GM11168 (cell line): Measurements from ENCODE around the gene KIF1B.

ENCODE experiments used
- in situ Hi-C: fragments of 300-500 bp; cut with MboI; formaldehyde crosslinking; loops from one replicate; pipeline ENCODE4 v1.12.0; 2022; ENCODE audit warnings: low sequenced_read_pairs; ENCODE audit not compliant: unreplicated experiment

The KIF1B gene

DNA sequence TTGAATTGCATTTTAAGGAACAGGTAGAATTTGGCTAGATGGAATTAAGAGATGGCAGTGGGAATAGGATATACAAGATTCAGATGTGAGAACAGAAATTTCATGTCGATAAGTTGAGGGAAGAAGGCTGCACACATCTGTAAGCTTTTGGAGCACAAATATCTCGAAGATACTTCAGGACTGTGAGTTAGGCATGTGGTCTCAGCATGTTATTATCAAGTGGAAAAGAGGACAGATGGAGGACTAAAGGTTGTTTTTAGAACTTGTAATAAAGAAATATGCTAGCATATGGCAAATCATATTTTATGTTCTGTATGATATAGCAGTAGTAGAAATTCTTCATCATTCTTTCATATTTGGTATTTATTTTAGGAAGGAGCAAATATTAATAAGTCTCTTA lies 61.5 kb downstream of the KIF1B start:
- in situ Hi-C loops: no loop called here

DNA sequence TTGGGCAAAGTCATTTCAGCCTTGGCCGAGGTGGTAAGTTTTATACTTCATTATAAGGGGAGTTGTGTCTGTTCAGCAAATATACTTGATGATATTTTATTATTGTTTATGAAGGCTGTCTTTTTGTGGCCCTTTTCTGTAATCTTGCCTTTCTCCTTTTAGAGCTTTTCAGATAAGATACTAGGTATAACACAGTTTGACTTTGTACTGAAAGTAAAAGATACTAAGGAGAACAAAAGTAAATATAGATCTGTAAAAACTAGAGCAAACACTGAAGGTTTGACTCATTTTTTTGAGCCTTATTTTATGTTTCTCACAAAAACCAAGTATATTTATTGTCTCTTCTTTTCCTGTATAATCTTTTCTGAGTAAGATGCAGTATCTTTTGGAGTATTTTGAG lies 61.9 kb downstream of the KIF1B start:
- in situ Hi-C loops: no loop called here

DNA sequence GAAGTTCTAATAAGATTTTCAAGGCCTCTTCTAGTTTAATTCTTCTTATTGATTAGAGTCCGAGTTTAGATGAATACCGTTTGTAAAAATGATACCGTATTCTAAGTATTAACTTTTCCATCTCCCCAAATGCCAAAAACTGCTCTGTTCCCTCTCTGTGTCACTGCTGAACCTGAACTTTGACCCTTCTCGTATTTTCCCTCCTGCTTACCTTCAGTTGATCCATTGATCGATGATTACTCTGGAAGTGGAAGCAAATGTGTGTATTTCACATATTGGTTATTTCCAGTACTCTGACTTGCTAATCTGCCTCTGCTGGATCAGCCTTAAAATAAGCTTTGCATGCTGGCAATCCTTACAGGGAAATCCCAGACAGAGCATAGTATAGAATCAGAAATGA lies 68.5 kb downstream of the KIF1B start:
- in situ Hi-C loops: no loop called here

DNA sequence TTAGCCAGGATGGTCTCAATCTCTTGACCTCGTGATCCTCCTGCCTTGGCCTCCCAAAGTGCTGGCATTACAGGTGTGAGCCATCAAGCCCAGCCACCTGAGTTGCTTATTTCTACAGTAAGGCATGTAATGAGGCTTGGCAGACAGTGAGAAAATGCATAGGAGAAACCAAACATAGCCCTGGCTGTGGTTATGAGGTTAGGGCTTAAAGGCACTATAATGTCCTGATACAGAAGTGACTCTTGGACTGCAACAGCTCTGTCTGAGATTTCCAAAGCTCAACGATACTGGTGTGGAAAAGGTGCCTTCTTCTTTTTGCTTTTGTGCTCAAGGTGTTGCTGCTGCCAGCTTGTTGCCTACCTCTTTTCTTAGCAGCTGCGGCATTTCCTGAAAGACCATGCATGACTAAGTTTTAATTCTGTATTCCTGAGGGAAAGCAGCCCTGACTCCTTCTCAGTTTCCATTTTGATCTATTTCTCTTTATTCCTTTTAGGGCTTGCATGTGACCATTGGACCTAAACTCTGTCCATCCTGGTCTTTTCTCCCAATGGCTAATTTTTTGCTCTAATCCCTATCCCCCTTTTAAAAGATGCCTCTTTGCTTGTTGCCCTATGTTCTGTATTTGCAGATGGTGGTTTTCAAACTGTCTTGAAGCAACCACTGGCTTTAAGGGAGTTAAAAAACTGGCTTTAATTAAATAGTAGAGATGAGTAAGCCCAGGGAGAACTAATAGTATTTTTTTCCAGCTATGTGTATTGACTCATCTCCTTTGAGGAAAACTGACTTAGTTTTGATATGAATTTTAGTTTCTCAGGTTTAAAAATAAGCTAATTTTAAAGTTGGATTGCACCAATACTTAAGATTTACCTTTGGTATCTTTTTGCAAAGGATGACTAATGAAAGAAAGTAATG lies 70.3 kb downstream of the KIF1B start:
- in situ Hi-C loops: no loop called here

DNA sequence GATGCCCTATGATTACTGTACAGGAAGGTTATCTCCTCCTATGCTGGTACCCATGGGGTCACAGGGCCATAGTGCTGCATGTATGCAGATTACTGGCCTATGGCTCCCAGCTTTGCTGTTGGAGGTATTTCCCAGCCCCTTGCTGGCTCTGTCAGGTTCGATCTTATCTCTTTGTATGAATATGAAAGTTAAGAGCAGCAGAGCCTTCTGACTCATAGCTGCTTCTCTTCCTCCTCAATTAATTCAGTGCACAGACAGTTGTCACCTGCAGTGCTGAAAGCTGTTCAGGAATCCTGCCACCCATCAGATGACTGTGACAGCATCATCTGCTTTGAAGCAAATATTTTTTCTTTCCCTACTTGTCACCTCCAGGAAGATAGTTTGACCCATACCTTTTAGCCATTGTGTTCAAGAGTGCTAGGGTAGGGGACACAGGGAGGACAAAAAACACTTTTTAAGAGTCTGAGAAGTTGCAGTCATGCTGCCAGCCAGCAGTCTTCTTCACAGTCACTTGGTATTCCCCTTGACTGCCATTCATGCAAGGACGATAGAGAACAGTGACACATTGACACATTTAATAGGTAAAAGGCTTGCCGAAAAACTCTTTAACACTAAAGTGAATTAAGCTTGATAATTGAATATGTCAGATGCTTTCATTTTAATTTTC lies 73.1 kb downstream of the KIF1B start:
- in situ Hi-C loops: no loop called here

DNA sequence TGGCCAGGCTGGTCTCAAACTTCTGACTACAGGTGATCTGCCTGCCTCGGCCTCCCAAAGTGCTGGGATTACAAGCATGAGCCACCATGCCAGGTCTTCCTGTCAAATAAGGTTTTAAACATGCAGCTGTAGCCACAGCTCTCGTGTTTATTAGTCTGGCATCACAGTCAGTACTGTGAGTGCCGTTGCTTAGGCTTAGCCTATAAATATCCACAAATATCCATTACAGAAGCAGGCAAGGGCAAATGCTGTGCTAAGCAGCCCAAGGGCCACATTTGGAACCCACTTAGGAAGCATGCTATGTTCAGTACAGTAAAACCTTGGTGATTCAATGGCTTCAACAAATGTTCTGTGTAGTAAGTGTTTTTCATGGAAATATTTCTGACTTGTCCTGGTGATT lies 75.9 kb downstream of the KIF1B start:
- in situ Hi-C loops: no loop called here

DNA sequence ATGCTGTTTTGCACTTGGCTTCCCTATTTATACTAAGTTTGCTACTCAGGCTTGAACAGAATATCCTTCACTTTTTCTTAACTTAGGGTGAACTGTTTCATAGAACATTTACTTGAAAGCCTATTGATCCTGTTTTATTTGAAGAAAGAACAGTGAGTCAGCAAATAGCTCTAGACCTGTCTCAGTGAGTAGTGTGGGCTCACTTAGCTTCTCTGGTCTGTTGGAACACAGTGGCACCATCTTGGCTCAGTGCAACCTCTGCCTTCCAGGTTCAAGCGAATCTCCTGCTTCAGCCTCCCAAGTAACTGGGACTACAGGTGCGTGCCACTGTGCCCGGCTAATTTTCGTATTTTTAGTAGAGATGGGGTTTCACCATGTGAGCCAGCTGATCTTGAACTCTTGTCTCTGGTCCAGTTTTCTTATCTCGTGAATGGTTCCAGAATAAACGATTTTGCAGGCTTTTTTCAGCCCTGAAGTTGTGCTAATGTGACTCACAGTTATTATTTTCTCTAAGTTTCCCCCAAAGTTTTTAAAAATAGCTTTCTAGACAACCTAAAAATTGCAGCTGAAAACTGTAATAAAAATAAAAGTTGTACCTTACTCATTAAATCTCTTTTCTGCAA lies 76.8 kb downstream of the KIF1B start:
- in situ Hi-C loops: no loop called here

DNA sequence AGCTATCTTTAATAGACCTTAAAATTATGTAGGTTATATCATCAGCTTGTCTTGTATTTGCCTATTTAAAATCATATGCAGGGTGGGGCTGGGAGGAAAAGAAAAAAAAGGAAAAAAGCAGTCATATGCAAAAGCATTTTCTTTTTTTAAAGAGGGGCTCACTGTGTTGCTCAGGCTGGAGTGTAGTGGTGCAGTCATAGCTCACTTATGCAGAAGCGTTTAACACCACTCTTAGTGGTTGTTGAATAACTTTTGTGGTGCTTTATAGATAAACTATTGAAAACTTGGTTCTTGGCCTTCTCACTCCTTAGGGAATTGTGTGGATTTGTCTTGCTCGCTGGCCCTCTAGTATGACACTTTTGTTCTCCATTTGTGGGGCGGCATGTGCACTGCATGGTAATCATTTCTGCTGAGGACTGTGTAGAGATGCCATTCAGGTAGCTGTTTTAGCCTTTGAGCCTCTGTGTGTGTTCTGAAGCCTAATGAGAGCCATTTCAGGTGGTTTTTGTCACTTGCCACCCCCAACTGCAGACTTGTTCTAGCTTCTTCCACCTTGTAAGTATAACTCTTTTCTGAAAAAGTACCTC lies 77.8 kb downstream of the KIF1B start:
- in situ Hi-C loops: no loop called here

DNA sequence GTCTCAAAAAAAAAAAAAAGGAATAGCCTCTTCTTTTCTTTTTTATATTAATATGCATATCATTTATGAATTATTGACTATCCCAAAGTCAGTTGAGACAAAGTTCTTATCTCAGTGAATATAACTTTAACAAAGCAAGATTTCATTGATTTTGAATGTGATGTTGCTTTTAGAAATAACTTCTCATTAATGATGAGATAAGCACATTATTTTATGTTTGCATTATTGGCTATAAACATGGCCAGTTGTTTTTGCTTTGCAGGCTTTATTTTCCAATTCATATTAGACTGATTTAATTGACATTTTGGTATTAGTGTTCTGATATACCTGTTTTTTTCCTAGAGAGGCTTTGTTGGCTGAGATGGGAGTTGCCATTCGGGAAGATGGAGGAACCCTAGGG lies 81.3 kb downstream of the KIF1B start:
- in situ Hi-C loops: no loop called here

DNA sequence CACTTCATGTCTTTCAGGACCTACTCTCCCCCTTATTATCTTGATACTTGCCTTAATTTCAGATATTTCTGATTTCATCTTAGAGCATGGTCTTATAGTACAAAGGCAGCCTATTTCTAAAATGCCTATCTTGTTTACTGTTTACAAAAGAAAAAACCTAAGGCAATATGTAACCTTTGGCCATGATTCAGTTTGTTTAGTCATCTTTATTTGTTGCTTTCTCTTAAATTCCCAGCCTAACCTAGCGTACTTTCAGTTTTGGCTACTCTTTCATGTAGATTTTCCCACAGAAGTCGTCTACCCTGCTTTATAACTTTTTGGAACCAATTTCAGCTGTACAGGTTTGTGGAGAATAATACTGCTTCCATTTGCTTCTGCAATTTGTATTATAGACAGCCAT lies 81.8 kb downstream of the KIF1B start:
- in situ Hi-C loops: no loop called here

DNA sequence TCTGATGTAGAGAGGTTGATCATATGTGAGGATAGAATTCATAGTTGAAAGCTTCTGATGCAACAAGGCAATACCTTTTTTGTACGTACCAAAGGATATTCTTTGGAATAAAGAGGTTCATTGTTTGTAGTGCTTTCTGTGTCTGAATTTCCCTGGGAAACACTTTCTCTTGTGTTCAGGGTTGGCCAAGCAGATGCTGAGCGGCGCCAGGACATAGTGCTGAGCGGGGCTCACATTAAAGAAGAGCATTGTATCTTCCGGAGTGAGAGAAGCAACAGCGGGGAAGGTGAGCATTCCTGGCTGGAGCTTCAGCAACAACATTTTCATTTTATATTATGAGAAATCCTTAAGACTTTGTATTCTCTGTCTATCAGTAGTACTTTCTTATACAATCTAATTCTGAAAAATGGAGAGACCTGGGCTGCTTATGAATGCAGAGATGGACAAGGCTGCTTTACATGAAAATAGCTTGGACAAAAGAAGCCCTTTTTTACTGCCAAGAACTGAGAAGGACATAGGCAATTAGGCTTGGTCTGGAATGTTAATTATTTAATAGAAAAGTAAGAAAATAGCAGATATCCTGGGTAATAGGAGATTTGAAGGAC lies 85.2 kb downstream of the KIF1B start:
- in situ Hi-C loops: no loop called here

DNA sequence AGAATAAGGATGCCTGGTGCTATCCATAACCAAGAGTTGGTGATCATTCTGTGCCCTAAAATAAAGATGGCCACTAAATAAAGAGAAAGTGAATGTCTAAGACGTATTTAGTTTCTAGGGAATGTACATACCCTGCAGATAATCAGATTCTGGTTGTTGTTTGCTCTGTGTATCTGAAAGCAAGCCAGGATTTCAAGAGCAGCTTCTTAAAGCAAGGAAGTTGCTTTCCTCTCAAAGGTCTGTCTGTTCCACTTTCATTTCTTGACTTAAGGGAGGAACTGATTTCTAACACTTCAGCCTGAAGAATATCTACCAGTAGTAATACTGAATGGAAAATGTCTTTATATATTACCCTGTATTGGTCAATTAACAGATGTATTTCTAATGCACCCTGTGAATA lies 88.8 kb downstream of the KIF1B start:
- in situ Hi-C loops: no loop called here

DNA sequence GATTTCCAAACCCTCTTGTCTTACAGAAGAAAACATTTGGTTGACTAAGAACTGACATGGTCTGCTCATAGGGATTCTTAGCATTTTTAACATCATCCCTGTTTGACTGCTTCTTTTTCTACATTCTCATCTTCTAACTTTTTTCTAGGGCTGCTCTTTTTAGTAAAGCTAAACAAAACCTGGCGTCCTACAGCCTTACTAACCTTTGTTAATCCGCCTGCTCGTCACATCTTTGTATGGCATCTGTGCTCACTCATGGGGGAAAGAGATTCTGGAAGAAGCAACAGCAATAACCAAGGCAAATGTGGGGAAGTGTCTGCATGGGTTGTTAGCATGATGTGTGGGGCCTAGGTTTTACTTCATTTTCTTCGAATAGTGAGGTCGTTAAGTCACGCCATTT lies 92.0 kb downstream of the KIF1B start:
- in situ Hi-C loops: no loop called here

DNA sequence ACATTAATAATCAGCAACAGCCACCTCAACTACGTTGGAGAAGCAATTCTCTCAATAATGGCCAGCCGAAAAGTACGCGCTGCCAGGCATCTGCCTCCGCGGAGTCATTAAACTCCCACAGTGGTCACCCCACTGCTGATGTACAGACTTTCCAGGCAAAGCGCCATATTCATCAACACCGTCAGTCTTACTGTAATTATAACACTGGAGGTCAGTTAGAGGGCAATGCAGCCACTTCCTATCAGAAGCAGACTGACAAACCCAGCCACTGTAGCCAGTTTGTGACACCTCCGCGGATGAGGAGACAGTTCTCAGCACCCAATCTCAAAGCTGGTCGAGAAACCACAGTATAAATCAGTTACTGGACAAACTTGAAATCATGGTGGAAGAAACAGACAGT lies 93.9 kb downstream of the KIF1B start:
- in situ Hi-C loops: no loop called here

DNA sequence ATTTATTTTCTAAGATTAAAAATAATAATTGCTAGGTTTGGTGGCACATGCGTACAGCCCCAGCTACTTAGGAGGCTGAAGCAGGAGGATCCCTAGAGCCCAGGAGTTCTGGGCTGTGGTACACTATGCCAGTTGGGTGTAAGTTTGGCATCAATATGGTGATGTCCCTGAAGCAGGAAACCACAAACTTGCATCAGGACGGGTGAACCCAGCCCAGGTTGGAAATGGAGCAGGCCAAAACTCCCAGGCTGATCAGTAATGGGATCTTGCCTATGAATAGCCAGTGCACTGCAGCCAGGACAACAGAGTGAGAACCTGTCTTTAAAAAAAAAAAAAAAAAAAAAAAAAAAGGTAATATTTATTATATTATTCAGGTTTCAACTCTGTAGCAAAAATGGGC lies 96.1 kb downstream of the KIF1B start:
- in situ Hi-C loops: no loop called here

DNA sequence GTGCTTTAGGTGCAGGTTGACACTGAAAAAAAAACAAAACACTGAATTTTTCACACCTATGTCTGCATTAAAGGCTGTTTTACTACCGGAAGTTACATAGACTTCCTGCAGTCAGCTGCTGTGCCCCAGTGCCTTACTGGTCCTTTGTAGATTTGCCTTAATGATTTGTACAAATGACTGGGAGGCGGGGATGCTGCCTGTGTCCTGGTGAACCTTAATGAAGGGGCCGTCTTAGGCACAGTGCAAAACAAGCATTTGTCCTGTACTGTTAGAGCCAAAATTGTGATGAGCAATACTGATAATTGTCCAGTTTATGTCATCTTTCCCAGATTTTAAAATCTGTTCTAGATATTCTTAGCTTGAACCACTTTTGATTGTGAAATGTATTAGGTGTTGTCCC lies 97.6 kb downstream of the KIF1B start:
- in situ Hi-C loops: no loop called here

DNA sequence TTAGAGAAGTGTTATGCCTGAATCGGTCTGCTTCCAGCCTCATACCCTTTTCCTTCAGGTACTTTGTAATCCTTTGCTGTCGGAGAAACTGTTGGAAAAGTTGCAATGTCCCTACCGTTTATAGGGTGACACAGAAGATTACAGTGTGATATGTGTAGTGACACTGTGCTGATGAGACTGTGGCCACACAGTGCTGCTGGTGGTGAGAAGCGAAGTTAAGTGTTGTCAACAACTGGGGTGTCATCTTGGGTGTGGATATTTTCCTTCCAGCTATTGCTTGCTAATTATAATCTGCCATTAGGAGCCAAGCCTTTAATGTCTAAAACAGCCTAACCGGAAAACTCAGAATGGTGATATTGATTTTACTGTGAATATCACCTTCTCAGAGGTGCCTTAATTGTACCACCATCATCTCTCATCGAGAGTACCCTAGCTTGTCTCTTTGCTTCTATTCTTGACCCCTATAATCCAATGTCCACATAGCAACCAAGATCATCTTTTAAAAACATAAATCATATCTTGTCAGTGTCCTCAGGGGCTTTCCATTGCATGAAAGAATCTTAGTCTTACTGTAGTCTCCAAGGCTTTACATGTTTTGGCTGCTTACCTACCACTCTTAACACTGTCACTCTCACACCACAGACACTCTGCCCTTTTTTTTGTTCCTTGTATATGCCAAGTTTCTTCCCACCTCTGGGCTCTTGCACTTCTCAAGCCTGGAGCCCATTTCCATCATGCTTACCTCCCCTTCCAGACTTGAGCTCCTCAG lies 99.1 kb downstream of the KIF1B start:
- in situ Hi-C loops: no loop called here

DNA sequence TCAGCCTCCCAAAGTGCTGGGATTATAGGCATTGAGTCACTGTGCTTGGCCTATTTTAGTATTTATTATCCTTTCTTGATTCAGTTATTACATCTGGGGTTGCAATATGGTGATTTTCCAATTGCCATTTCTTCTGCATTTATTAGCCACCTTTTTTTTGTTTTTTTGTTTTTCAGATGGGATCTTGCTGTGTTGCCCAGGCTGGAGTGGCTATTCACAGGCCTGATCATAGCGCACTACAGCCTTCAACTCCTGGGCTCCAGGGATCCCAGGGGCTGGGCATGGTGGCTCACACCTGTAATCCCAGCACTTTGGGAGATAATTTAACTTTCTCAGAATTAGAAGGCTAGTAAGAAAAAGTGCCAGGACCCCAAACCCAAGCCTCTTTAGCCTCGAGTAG lies 106.4 kb downstream of the KIF1B start:
- in situ Hi-C loops: no loop called here

DNA sequence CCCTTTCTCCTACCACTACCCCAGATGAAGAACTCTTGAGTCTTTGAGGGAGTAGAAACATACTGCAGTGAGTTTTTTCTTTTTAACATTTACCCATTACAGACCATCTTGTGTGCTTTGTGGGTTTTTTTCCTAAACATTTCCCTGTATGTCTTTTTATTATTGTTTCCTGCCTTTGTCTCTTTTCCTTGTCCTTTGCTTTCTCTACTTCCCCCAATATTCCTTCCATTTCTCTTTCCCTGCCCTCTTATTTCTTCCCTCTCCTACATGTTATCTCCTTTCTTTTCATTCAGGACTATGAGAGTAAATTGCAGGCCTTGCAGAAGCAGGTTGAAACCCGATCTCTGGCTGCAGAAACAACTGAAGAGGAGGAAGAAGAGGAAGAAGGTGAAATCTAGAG lies 109.4 kb downstream of the KIF1B start:
- in situ Hi-C loops: no loop called here

DNA sequence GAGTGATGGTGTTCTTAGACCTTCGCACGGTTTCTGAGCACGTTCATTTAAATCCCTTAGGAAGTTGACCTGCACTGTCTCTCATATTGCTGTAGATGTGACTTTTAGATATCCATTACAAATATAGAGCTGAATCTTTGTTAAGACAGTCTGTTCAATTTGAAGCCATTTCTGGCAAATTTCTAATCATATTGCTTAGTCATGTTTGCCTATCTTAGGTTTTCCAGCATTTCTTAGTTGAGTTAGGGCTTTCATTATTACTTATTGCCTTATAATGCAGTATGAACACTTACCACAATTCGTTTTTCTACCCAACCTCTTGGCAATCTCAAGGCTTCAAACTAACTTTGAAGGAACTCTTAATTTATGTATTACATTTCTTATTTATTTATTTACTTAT lies 110.0 kb downstream of the KIF1B start:
- in situ Hi-C loops: no loop called here
